Activated naive CD4-positive, alpha-beta T cell treated with anti-CD3 and anti-CD28 coated beads, Interleukin-2, amount 50 U/mL, for 16 hours (primary cell): ENCODE measurements around the gene GALNT7.
A peak's percentile ranks its signal among the peaks of the same experiment; 100 is the strongest.
"Not testable (repeated sequence)": the region's sequence is repeated elsewhere in the genome, so short reads cannot be mapped to it uniquely, and the experiment has no call there.

Experiments used
- DNase-seq: peaks from one replicate; pipeline ENCODE4 v3.0.0-alpha.2; 2020

GALNT7 gene

DNA sequence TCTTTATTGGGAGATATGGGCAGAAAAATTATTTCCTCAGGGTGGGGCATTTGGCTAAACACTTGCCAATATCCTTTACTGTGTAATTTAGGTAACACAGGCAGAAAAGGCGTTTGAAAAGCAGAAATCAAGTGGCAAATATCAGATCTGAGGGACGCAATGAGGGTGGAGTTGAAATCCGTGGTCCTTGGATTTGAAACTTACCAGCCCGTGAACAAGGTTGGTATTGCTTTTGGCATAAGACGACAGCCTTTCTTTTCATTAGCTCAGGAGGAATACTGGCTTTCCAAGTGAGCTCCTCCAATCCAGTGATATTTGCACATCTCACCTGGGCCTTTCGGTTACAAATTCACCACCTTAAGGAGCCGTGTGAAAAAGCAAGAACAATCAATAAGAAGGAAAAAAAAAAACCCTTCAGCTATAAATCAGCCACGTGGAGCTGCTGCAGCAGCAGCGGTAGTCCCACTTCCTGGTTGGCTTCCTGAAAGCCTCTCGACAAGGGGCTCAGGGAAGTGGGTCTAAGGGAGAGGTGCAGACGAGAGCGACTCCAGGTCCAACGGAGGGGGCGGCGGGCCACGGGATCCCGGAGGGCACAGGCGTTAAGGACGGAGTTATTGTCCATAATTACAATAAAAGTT is 734 bp upstream of the GALNT7 start:
- peak; percentile 17 for DNase-seq

DNA sequence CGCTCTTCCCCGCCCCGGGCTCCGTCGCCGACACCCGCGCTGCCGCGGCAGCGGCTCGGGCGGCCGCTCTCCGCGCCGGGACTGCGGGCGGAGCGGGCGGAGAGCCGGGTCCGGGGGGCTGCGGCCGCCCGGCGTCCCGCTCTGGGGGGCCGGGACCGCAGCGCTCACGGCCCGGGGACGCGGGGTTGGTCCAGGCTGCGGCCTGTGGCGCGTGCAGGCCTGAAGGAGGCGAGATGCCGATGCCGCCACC is 492 bp downstream of the GALNT7 start:
- DNase-seq = no peak

DNA sequence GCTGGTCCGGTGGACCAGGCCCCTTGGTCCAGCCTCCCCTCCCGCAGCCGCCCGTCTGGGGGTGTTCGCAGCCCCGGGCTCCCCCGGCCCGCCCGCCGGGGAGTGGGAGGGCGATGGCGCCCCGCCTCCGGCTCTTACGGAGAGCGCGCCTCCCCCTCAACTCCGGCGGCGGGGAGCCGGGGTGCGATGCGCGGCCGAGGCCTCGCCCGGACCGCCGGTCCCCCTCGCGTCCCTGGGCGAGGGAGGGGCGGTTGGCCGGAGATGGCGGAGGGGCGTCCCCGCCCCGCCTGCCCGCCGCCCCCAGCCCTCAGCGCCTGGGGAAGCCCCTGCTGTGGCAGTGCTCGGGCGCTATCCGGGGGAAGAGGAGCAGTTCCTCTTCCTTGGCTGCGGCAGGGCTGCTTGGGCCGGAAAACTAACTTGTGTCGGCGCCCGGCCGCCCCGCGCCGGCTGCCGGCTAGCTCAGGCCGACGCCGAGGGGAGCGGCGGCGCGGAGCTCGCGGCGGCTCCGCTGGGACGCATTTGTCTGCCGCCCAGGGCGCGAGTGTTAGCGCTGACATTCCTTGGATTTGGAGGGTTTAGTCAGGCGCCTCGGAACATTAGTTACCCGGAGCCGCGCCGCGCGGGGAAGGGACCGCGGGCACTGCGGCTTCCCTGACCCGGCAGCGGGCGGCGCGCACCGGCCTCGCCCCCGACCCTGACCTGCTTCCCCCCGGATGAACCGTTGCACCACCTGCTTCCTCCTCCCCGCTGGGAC is 994 bp downstream of the GALNT7 start:
- peak; percentile 60 for DNase-seq

DNA sequence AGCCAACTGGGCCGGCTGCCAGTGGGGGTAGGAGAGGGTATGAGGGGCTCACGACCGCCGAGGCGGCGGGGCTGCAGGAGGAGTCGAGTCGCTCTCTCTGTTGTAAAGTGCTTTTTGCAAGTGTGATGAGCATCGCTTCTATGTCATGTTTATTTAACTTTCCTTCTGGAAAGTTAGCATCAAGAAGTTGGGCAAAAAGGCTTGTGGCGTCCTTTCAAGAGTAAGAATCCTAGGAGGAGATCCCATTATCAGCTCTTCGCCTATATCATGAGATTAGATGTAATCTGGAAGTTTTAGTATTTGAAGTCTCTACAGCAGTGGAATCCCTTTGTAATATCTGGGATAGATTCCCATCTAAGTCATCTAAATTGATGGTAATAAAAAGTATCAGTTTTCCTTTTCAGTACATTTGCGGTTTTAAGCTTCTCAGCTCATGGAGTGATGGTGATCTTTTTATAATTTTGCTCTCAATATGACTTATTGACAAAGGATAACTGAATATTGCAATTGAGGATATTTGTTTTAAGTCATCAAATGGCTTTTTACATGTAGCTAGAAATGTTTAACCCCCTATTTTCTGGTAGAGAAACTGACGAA is 1.7 kb downstream of the GALNT7 start:
- DNase-seq = no peak

- no peak for DNase-seq
Measured at GRCh38 chr4:173171098-173171497, 2.5 kb downstream of the GALNT7 start.

GRCh38 chr4:173171987-173172386 is 3.4 kb downstream of the GALNT7 start:
- DNase-seq = no peak

- DNase-seq = no peak
Measured at GRCh38 chr4:173174184-173174583, 5.6 kb downstream of the GALNT7 start.

GRCh38 chr4:173174594-173175012 is 6.0 kb downstream of the GALNT7 start:
- DNase-seq = no peak

DNA sequence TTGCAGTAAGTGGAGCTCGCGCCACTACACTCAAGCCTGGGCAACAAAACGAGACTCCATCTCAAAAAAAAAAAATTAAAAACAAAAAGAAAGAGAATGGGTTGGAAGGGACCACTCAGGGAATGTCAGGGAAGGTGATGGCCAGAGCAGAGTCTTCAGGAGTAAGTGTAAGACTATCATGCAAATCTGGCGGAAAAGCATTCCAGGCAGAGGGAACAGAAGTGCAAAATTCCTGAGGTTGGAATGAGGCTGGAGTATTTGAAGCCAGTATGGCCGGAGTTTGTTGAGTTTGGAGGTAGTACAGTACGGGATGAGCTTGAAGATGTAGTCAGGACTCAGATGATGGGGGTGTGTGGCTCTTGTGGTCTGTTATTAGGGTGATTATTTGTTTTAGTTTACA is 7.4 kb downstream of the GALNT7 start:
- DNase-seq = no peak

- DNase-seq = no peak
Measured at GRCh38 chr4:173177232-173177631, 8.6 kb downstream of the GALNT7 start.

GRCh38 chr4:173178144-173178543 is 9.5 kb downstream of the GALNT7 start:
- DNase-seq = no peak

- DNase-seq = no peak
Measured at GRCh38 chr4:173181848-173182247, 13.2 kb downstream of the GALNT7 start.

DNA sequence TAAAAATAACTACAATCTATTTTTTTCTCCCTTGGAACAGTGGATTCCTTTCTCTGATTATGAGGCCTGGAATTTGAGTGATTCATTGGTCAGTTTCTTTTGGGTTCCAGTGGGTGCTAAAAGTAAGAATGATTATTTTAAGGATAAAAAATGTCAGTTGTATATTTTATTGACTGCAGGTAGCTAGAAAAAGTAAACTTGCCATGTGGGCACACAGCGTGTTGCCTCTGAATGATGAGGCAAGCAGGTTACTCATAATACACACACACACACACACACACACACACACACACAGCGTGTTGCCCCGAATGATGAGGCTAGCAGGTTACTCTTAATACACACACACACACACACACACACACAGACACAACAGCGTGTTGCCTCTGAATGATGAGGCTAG is 13.8 kb downstream of the GALNT7 start:
- no peak for DNase-seq

GRCh38 chr4:173183659-173184247 is 15.1 kb downstream of the GALNT7 start:
- DNase-seq = not testable (repeated sequence)

DNA sequence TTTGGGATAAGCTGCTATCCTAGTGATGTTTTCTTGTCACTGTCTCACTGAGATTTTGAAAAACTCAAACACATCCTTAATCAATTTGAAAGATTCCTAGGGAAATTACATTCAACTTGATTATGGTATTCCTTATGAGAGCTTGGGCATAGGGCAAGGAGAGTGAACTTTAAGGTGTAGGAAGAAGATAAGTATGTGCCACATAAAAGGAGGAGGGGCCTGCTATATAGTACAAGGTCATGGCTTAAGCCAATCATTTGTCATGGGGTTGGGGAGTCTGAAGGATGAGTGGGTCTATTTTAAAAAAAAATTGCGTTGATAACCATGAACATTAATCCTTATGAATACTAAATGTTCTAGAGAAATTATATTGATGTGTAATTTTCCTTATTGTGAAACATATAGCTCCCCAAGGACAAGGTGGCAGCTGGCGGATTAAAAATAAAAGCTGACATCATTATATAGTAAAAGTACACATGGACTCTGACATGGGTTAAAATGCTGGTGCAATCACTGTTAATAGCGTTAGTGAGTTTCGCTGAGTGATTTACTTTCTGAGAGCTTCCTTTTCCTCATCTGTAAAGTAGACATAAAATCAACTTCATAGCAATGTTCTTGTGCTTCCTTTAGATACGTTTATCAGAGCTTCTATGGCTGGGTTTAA is 17.4 kb downstream of the GALNT7 start:
- DNase-seq = no peak

DNA sequence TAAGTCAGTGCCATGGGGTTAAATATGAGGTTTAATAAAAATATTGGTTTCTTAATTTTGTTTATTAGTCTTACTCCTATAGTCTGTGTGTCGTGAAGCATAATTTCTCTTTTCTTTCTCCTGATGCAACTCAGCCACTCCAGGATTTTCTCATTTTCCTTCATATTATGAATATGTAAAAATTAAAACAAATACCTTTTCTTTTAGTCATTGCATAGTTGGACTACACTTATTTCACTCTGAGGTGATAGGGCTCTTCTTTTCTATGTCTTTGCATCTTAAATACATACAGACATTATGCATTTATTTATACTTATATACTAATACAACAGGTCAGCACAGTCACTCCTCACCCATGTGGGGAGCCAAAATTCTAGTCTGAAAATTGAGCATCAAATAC is 19.1 kb downstream of the GALNT7 start:
- DNase-seq = no peak

DNA sequence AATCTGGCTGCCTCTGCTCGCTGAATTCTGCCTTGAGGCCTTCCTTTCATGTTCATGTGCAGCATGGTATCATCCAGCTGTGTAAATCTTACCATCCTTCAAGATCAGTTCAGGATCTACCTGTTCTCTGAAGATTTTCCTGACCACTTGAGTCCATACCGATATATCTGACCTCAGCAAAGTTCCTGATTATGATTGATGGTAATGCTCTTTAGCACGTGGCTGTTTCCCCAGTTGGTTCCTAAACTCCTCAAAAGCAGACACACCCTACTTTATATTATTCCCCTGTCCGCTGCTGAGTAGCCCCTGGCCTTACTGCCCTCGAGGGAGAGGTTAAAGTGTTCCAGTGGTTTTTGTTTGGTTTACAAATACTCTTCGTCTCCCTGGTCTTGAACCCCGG is 20.0 kb downstream of the GALNT7 start:
- DNase-seq = no peak

DNA sequence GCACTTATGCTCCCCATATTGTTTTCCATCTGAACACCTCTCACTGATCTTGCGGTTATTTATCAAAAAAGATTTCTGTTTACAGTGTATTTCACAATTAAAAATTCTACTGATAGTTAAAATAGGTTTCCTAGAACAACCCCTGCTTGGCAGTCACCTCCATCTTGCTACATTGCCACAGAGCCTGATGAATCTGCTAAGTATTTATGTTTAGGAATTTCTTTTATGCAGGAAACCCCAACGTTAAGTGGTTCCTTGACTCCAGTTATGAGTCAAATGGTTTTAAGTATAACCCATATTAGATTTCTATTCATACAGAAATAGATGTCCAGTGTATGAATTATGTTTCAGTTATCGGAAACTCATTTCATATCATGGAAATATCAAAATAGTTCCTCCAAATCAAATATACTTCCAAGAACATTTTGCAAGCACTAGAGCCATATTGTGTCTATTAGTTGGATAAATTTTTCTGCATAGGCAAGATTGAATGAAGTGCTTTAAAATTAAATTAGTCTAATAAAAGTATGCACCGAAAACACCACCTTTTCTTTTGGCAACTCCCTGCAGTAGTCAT is 20.6 kb downstream of the GALNT7 start:
- DNase-seq = no peak

DNA sequence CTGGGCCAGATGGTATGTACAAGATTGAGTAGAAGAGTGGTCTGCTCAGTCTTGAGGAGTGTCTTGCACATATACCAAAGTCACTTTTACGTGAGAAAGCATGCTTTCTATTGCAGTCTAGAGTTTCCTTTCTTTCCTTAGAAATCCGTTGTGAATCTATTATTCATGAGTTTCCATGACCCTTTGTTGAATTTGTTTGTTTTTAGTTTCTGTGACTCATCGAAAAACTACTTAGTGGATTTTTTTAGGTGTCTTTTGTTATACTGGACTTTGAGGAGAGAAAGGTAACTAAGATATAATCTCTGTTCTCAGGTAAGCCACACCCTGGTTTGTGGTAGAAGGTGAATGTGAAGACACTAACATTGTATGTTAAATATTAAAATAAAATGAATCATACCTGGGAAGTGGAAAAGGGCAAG is 23.0 kb downstream of the GALNT7 start:
- DNase-seq = no peak

DNA sequence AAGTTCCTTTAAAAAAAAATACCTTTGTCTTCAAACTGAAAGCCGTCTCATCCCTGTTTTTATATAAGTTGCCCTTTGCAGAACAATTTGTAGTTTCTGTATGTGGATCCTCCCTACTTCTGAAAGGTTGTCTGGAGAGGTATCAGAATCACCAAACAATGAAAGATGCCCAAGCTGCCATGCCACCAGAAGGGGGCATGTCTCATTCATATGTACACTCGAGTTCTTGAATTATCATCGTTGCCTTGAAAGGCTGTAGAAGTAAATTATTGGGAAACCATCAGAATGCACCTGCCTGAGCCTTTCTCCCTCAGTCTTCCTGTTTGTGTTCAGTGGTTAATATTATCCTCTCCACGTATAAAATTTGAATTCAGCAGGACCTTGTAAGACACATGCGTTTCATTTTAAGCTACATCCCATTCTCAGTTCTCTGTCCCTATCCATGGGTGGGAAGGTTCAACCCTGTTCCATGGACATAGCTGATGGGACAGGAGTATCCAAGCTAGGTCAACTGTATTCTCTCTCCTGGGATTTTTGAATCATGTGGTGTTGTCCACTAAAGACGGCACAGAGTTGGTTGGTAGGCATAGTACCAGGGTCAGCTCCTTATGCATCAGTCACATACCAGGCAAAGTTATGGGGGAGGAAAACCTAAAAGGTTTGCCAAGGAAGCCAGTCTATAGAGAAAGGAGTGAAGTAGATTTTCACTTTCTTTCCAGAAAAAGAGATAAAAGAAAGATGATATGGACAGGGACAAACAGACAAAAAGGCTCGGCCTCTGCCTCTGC is 24.0 kb downstream of the GALNT7 start:
- no peak for DNase-seq

- DNase-seq = no peak
Measured at GRCh38 chr4:173194157-173194556, 25.5 kb downstream of the GALNT7 start.

DNA sequence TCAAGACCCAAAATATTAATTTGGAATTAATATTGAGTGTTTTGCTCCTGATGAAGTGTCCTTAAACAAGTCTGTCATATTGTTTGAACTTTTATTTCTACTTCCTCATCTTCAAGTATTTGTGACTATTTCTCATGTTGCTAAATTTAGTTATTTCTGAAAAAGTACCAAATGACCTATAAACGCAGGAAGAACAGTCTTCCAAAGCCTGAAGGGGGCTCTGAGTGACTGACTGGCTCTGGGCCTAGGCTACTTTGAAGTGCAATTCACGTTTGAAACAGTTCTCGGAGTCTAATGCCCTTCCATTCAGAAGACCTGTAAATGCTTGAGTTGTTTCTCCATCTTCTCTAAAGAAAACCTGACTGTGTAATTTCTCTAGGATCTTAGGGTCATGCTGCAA is 26.5 kb downstream of the GALNT7 start:
- DNase-seq = no peak

- no peak for DNase-seq
Measured at GRCh38 chr4:173199553-173199952, 30.9 kb downstream of the GALNT7 start.
